GM10847 (cell line): ENCODE data around the gene TTLL8.

ENCODE experiments used
- POLR2A ChIP-seq: IDR thresholded peaks from 2 replicates; pipeline ENCODE4 v1.6.1; 2011; ENCODE audit not compliant: insufficient read length; ENCODE audit errors: extremely low read depth

Gene TTLL8

DNA sequence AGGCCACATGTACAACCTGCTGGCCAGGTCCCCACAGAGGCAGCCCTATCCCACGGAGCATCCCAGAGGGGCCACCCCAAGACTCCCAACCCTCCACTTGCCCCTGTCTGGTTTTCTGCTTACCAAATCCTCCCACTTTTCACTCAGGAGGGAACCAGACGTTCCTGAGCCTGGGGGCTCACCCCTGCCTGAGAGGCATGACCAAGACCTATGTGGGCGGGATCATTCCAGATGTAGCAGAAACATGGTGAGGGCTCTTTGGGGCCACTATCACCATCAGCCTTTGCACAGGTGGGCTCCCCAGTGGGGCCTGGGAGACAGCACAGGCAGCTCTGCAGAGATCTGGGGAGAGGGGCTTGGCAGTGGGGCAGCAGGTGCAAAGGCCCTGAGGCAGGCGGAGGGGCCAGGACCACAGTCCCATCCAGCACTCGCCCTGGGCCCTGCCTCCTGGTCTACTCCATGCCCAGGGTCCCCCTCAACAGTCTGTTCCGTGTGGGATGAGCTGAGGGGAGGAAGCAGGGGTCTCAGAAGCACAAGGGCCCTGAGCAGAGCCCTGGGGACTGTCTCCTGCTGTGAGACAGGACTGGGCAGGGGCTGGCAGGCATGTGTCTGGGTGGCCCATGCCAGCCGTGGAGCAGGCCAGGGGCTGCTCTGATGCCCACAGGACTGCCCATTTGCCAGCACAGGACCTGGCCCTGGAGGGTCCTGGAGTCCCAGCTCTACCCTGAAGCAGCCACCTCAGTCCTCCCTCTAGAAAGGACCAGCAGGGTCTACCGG lies 88.2 kb downstream of the TTLL8 start:
- TF ChIP-seq POLR2A: no peak

DNA sequence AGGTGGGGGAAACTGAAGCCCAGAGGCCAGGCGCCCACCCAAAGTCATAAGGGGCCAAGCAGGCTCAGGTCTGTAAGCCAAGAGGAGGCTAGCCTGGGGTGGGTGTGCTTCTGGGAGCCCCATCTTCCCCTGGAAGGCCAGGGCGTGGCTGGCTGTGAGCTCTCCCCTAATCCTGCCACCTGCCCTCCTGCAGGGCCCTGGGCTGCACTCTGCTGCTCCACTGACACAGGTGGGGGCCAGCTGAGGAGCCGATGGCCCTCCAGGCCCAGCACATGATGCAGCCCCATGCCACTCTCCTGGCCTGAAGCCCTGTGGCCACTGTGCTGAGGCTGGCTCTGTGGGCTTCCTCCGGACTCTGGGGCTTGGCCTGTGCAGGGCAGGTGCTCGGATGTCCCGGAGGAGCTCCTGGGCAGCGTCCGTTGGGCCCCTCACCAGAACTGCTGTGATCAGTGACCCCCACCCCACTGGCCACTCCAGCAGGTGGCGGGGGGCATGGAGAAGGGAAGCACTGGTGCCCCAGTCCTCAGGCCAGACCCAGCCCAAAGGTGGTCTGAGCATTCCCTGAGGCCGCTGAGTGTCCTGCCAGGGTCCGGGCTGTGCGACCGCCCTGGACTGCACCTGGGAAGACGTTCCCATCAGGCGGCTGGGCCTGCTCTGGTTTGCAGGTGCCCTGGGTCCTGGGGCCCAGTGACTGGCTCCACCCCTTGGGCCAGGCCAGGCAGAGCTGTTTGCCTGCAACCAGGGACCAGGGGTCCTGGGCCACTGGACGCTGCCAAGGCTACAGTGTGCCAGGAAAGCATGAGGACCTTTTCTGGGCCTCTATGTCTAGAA lies 89.1 kb downstream of the TTLL8 start:
- no peak for TF ChIP-seq POLR2A
